Stomach (tissue), 4 donors: Measurements from ENCODE around the gene EHMT1.

Source experiments
- CTCF ChIP-seq, 7 experiments: fragments of 450-650 bp in 4 of 7; fragments of 200-600 bp in 3 of 7; sonication (generic) in 3 of 7; IDR thresholded peaks; one replicate each; pipeline ENCODE4 v1.5.1; 2016 to 2019; ENCODE audit warnings: antibody characterized with exemption in 7 of 7, control low read depth in 2 of 7, mild to moderate bottlenecking in 1 of 7
- EP300 ChIP-seq: sonication (generic); formaldehyde crosslinking; IDR thresholded peaks from one replicate; pipeline ENCODE4 v1.6.1; 2017; ENCODE audit warnings: antibody characterized with exemption
- POLR2A ChIP-seq, 4 donors: fragments of 450-650 bp; IDR thresholded peaks; one replicate each; pipeline ENCODE4 v1.6.1; 2016; ENCODE audit warnings: antibody characterized with exemption in 4 of 4, control low read depth in 2 of 4, mild to moderate bottlenecking in 1 of 4, moderate library complexity in 1 of 4
- POLR2AphosphoS5 ChIP-seq, 3 donors: sonication (generic); formaldehyde crosslinking; IDR thresholded peaks; one replicate each; pipeline ENCODE4 v1.6.1; 2016; ENCODE audit warnings: antibody characterized with exemption in 3 of 3

DNA sequence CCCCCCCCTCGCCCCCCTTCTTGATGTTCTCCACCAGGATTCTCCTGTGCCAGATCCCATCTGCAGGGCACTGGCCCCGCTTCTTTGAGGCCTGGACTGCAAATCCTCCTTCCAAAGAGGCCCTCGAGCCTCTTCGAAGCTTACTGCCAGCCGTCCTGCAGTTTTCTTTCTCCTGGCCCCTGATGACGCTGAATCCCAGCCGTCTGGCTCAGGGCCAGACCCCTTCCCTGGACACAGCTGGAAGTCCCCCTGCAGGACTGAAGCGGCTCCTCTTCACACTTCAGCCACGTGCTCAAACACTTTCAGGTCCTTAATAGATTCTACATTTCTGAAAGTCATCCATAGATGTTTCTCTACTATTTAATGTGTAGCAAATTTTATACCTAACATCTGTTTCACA lies 121.5 kb downstream of the EHMT1 start:
- TF ChIP-seq CTCF (IDR thresholded peaks at IDR 0.05) (no peak), POLR2AphosphoS5 (IDR thresholded peaks at IDR 0.05) (no peak), EP300 (no peak), POLR2A (IDR thresholded peaks at IDR 0.05) (no peak)
